Mesenchymal stem cell (in vitro differentiated cells and primary cell): Measurements from ENCODE around the gene CDK10.

ENCODE experiments used
- DNase-seq: peaks from one replicate; pipeline ENCODE4 v3.0.0-alpha.2; 2013
- H2AFZ ChIP-seq: one replicate; pipeline ENCODE4 v1.6.1; 2013; ENCODE audit warnings: low read depth, mild to moderate bottlenecking, control low read depth, inconsistent platforms, low read length, moderate library complexity
- H2AK5ac ChIP-seq: 2 replicates; pipeline ENCODE4 v1.6.1; 2013; ENCODE audit warnings: low read length, moderate library complexity, mild to moderate bottlenecking, inconsistent platforms; ENCODE audit not compliant: severe bottlenecking
- H2BK120ac ChIP-seq: one replicate; pipeline ENCODE4 v1.6.1; 2013; ENCODE audit warnings: low read depth, mild to moderate bottlenecking, inconsistent platforms, low read length, moderate library complexity
- H2BK12ac ChIP-seq, 2 experiments: one replicate each; pipeline ENCODE4 v1.6.1; 2013; ENCODE audit warnings: inconsistent platforms in 2 of 2, low read length in 2 of 2, mild to moderate bottlenecking in 2 of 2, moderate library complexity in 2 of 2, control low read depth in 1 of 2
- H2BK15ac ChIP-seq: one replicate; pipeline ENCODE4 v1.6.1; 2013; ENCODE audit warnings: mild to moderate bottlenecking, low read depth, inconsistent platforms; ENCODE audit not compliant: poor library complexity, severe bottlenecking
- H2BK5ac ChIP-seq: 2 replicates; pipeline ENCODE4 v1.6.1; 2013; ENCODE audit warnings: low read depth, mild to moderate bottlenecking, low read length, control low read depth, inconsistent platforms; ENCODE audit not compliant: poor library complexity, severe bottlenecking
- H3K14ac ChIP-seq, 2 experiments: one replicate each; pipeline ENCODE4 v1.6.1; 2013; ENCODE audit warnings: inconsistent platforms in 2 of 2, low read length in 2 of 2, control low read depth in 1 of 2, mild to moderate bottlenecking in 1 of 2, moderate library complexity in 1 of 2
- H3K18ac ChIP-seq, 2 experiments: one replicate each; pipeline ENCODE4 v1.6.1; 2013; ENCODE audit warnings: inconsistent platforms in 2 of 2, low read length in 2 of 2, control low read depth in 1 of 2, low read depth in 1 of 2, mild to moderate bottlenecking in 1 of 2
- H3K23ac ChIP-seq, 2 experiments: one replicate each; pipeline ENCODE4 v1.6.1; 2013; ENCODE audit warnings: inconsistent platforms in 2 of 2, low read length in 2 of 2, mild to moderate bottlenecking in 2 of 2, moderate library complexity in 2 of 2, control low read depth in 1 of 2
- H3K27ac ChIP-seq: 2 replicates; pipeline ENCODE4 v1.5.1; 2013; ENCODE audit warnings: mild to moderate bottlenecking, moderate library complexity, low read length, control low read depth, inconsistent platforms; ENCODE audit not compliant: poor library complexity, severe bottlenecking
- H3K27me3 ChIP-seq, 2 experiments: 2 replicates each; pipeline versions ENCODE4 v1.6.1 to v1.7.0; 2013; ENCODE audit warnings: low read length in 2 of 2, mild to moderate bottlenecking in 2 of 2, moderate library complexity in 2 of 2, control low read depth in 1 of 2, inconsistent platforms in 1 of 2; ENCODE audit not compliant: control insufficient read depth in 1 of 2, insufficient read depth in 1 of 2
- H3K36me3 ChIP-seq, 2 experiments: 2 replicates each; pipeline versions ENCODE4 v1.6.1 to v1.7.0; 2013; ENCODE audit warnings: low read length in 2 of 2, control low read depth in 1 of 2, inconsistent platforms in 1 of 2, low read depth in 1 of 2, mild to moderate bottlenecking in 1 of 2; ENCODE audit not compliant: insufficient read depth in 2 of 2, control insufficient read depth in 1 of 2
- H3K4ac ChIP-seq, 2 experiments: one replicate each; pipeline ENCODE4 v1.6.1; 2013; ENCODE audit warnings: inconsistent platforms in 2 of 2, low read length in 2 of 2, mild to moderate bottlenecking in 2 of 2, moderate library complexity in 2 of 2, control low read depth in 1 of 2, low read depth in 1 of 2
- H3K4me1 ChIP-seq: 2 replicates; pipeline ENCODE4 v1.6.1; 2013; ENCODE audit warnings: low read depth, low read length, control low read depth; ENCODE audit not compliant: control insufficient read depth, insufficient read depth
- H3K4me2 ChIP-seq: 2 replicates; pipeline ENCODE4 v1.6.1; 2013; ENCODE audit warnings: low read length, mild to moderate bottlenecking, inconsistent platforms; ENCODE audit not compliant: poor library complexity, severe bottlenecking
- H3K4me3 ChIP-seq, 2 experiments: 2 replicates each; pipeline versions ENCODE4 v1.5.1 to v1.7.0; 2013; ENCODE audit warnings: low read length in 2 of 2, mild to moderate bottlenecking in 2 of 2, control low read depth in 1 of 2, low read depth in 1 of 2; ENCODE audit not compliant: insufficient read depth in 1 of 2
- H3K79me1 ChIP-seq: replicated peaks from 2 replicates; pipeline ENCODE4 v1.6.1; 2013; ENCODE audit warnings: mild to moderate bottlenecking, control low read depth, low read length, inconsistent platforms; ENCODE audit not compliant: poor library complexity, severe bottlenecking
- H3K9ac ChIP-seq: 2 replicates; pipeline ENCODE4 v1.7.0; 2013; ENCODE audit warnings: mild to moderate bottlenecking, low read length, moderate library complexity
- H3K9me3 ChIP-seq: 2 replicates; pipeline ENCODE4 v1.7.0; 2013; ENCODE audit warnings: mild to moderate bottlenecking, low read length; ENCODE audit not compliant: control insufficient read depth
- H4K8ac ChIP-seq: one replicate; pipeline ENCODE4 v1.6.1; 2013; ENCODE audit warnings: inconsistent platforms, mild to moderate bottlenecking, low read length, moderate library complexity
- H4K91ac ChIP-seq: one replicate; pipeline ENCODE4 v1.6.1; 2013; ENCODE audit warnings: mild to moderate bottlenecking, low read length, inconsistent platforms
- WGBS: methylation state at CpG from one replicate; pipeline ENCODE4 v1.1.7; 2013; ENCODE audit warnings: mixed read lengths; 5-methylcytosine and 5-hydroxymethylcytosine counted together

The CDK10 gene

GRCh38 chr16:89729293-89729692 is 42.8 kb downstream of the CDK10 start:
- no peak overlapping the region for H4K91ac ChIP-seq
- H2BK5ac ChIP-seq, result no peak overlapping the region
- H3K18ac ChIP-seq, result no peak overlapping the region
- peaks cover 7% of the 10 kb centered on the region for H3K4me1 ChIP-seq
- peaks cover 47% of the 10 kb centered on the region for H3K79me1 ChIP-seq
- no peak overlapping the region for H3K27ac ChIP-seq
- no peak overlapping the region for H2AK5ac ChIP-seq
- no peaks in the 10 kb centered on the region for H3K27me3 ChIP-seq
- H3K4me3 ChIP-seq, result no peak overlapping the region
- no peak overlapping the region for H3K4me2 ChIP-seq
- no peak overlapping the region for H3K4ac ChIP-seq
- DNase-seq, result no peak
- H3K36me3 ChIP-seq, result peaks cover 76 to 82% of the 10 kb centered on the region in 2 experiments
- H4K8ac ChIP-seq, result no peak overlapping the region
- no peak overlapping the region for H3K23ac ChIP-seq
- H3K14ac ChIP-seq, result no peak overlapping the region
- H3K9me3 ChIP-seq, result no peaks in the 10 kb centered on the region
- 94% methylated on average over 18 of the region's 18 CpGs for WGBS
- H2BK120ac ChIP-seq, result no peak overlapping the region
- H2BK12ac ChIP-seq, result no peak overlapping the region
- H2AFZ ChIP-seq, result no peak overlapping the region
- no peak overlapping the region for H3K9ac ChIP-seq
- no peak overlapping the region for H2BK15ac ChIP-seq

GRCh38 chr16:89729863-89730593 is 43.5 kb downstream of the CDK10 start:
- no peak overlapping the region for H3K4ac ChIP-seq
- H2BK12ac ChIP-seq, result no peak overlapping the region

GRCh38 chr16:89730610-89731234 is 44.2 kb downstream of the CDK10 start:
- Histone ChIP-seq H2BK5ac (no peak overlapping the region), H3K4me3 (no peak overlapping the region), H3K36me3 (peaks cover 78 to 85% of the 10 kb centered on the region in 2 experiments), H2BK12ac (no peak overlapping the region), H2AFZ (no peak overlapping the region), H3K27ac (no peak overlapping the region), H3K4me2 (no peak overlapping the region), H4K8ac (no peak overlapping the region), H2BK120ac (no peak overlapping the region), H2AK5ac (no peak overlapping the region), H3K27me3 (no peaks in the 10 kb centered on the region), H2BK15ac (no peak overlapping the region), H3K4ac (no peak overlapping the region), H3K23ac (no peak overlapping the region), H4K91ac (no peak overlapping the region), H3K9ac (no peak overlapping the region), H3K9me3 (no peaks in the 10 kb centered on the region), H3K79me1 (peaks cover 47% of the 10 kb centered on the region), H3K4me1 (peaks cover 5% of the 10 kb centered on the region), H3K14ac (no peak overlapping the region), H3K18ac (no peak overlapping the region)
- DNase-seq, result no peak
- 91% methylated on average over 21 of the region's 22 CpGs for WGBS

More at GRCh38 chr16:89729863-89730593, 43.5 kb downstream of the CDK10 start:
- Histone ChIP-seq H3K27me3 (no peaks in the 10 kb centered on the region), H3K79me1 (peaks cover 48% of the 10 kb centered on the region), H3K4me1 (peaks cover 5% of the 10 kb centered on the region), H3K9ac (no peak overlapping the region), H3K4me2 (no peak overlapping the region), H3K23ac (no peak overlapping the region), H4K91ac (no peak overlapping the region), H2BK120ac (no peak overlapping the region), H3K18ac (no peak overlapping the region), H3K9me3 (no peaks in the 10 kb centered on the region), H2BK15ac (no peak overlapping the region), H3K36me3 (peaks cover 77 to 84% of the 10 kb centered on the region in 2 experiments), H3K27ac (no peak overlapping the region), H3K14ac (no peak overlapping the region), H4K8ac (no peak overlapping the region), H2BK5ac (no peak overlapping the region), H2AK5ac (no peak overlapping the region), H3K4me3 (no peak overlapping the region), H2AFZ (no peak overlapping the region)
- no peak for DNase-seq
- 78% methylated on average over 14 of the region's 14 CpGs for WGBS

DNA sequence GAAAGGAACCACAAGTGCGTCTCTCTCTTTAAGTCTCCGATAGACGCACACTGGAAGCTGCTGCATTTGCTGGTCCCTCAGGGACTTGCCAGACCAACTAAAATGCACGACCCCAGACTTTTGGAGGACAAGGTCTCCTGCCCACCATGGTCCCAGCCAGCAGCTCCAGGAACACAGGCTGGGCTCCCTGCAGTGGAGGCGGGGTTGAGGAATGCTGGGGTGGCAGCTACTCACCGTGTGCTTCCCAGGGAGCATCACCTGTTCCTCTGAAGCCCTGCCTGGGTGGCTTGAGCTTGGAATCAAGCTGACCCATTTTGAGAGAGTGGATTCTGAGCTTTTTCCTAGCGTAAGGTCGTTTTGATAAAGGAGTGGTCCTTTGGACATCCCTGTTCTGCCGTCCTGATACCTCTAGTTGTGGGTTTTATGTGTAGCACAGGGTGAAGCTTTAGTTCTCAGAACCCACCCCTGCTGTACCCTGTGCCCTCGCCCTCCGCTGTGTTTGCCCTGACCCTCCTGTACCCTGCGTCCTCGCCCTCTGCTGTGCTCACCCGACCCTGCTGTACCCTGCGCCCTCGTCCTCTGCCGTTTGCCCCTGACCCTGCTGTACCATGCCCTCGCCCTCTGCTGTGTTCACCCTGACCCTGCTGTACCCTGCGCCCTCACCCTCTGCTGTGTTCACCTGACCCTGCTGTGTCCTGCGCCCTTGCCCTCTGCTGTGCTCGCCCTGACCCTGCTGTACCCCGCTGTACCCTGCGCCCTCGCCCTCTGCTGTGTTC is 45.8 kb downstream of the CDK10 start:
- Histone ChIP-seq H2BK120ac (no peak overlapping the region), H3K36me3 (peaks cover 89 to 92% of the 10 kb centered on the region in 2 experiments)

More for the DNA sequence above, 45.8 kb downstream of the CDK10 start:
- Histone ChIP-seq H3K4me3 (no peak overlapping the region), H3K4me1 (peaks cover 5% of the 10 kb centered on the region), H3K18ac (no peak overlapping the region), H2BK12ac (no peak overlapping the region), H3K14ac (no peak overlapping the region), H2AK5ac (no peak overlapping the region), H4K91ac (no peak overlapping the region), H2BK15ac (no peak overlapping the region), H3K27me3 (no peaks in the 10 kb centered on the region), H3K4ac (no peak overlapping the region), H3K79me1 (peaks cover 47% of the 10 kb centered on the region), H3K9ac (no peak overlapping the region), H3K9me3 (no peaks in the 10 kb centered on the region), H3K23ac (no peak overlapping the region), H4K8ac (no peak overlapping the region), H2BK5ac (no peak overlapping the region), H3K4me2 (no peak overlapping the region), H3K27ac (no peak overlapping the region), H2AFZ (no peak overlapping the region)
- no peak for DNase-seq
- WGBS, result 94% methylated on average over 23 of the region's 24 CpGs
